ENCODE data around the gene DLAT. TPM values are rescaled to one million over a fixed set of nuclear protein-coding genes. Genes with fewer than 3 reads are reported as not detected.
"Not testable (repeated sequence)": the region's sequence is repeated elsewhere in the genome, so short reads cannot be mapped to it uniquely, and the experiment has no call there.

DLAT gene
- total RNA-seq, 1 donor from 2014 or later: 25.0 TPM

DNA sequence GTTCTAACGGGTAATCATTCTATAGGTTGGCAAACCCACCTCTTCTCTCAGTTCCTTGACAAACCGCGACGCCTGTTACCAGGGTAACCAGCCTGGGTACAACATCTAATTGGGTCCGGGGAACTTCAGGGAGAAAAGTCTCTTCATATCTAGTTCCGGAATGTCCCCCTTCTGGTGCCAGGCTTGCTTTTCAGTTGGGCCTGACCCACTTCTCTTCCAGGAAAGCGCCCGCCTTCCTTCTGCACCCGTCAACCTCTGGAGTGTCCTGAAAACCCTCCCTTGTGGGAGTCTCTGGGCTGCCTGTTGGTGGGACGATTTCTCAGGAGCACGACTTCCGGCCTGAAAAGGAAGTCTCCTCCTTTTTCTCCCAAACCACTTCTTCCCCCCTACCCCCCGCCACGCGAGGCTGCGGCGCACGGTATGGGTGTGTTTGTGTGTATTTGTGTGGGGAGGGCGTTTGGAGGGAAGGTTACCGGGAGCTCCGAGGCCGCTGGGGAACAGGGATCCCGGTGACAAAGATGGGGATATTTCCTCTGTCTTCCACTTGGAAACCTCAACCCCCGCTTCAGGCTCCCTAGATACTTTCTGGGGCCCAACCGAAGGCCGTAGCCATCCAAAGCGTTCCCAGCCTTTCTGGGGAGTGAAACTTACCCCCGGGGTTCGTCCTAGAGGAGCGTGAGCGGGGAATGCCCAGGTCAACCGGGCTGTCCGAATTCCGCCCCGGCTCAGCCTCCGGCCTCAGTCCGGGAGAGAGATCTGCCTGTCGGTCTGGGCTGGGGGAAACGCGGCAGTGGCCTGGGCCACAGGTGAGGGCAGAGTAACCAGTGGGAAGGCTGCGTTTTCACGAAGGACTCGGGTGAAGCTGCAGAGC lies 49.0 kb downstream of the DLAT start, which contains the start of the genes NKAPD1 and PIH1D2:
TSS of gene NKAPD1 (plus strand) at position 359 of the 871 bp plus-strand sequence. CDS start 1,276 bp downstream, outside the sequence.
TSS of gene PIH1D2 (minus strand) at position 77 of the 871 bp plus-strand sequence. CDS start 843 bp downstream, outside the sequence.
- peak; percentile 40 to 76 for DNase-seq (ENCODE audit: low spot score in 2 of 2, unreplicated experiment in 2 of 2)
- H3K27me3 Mint-ChIP-seq (ENCODE audit: low read depth): no peaks in the 10 kb centered on the region
- H3K27ac Mint-ChIP-seq: peak within 1 kb of the TSS; percentile 98

GRCh38 chr11:112082729-112083128 lies 57.5 kb downstream of the DLAT start:
- H3K4me1 Mint-ChIP-seq: peaks cover 26% of the 10 kb centered on the region
- no peaks in the 10 kb centered on the region for H3K27me3 Mint-ChIP-seq (ENCODE audit: low read depth)
- peaks cover 36% of the 10 kb centered on the region for H3K36me3 Mint-ChIP-seq
- DNase-seq (ENCODE audit: low spot score in 2 of 2, unreplicated experiment in 2 of 2): no peak
- no peaks in the 10 kb centered on the region for H3K9me3 Mint-ChIP-seq
- H3K4me3 Mint-ChIP-seq: no peak overlapping the region
- TF ChIP-seq CTCF (IDR thresholded peaks at IDR 0.05; ENCODE audit: unreplicated experiment): no peak
- H3K27ac Mint-ChIP-seq: no peak overlapping the region

More for the DNA sequence above, 49.0 kb downstream of the DLAT start, which contains the start of the genes NKAPD1 and PIH1D2:
- no peaks in the 10 kb centered on the region for H3K9me3 Mint-ChIP-seq
- peaks cover 14% of the 10 kb centered on the region for H3K36me3 Mint-ChIP-seq
- H3K4me1 Mint-ChIP-seq: peaks cover 19% of the 10 kb centered on the region
- H3K4me3 Mint-ChIP-seq: peak within 1 kb of the TSS; percentile 98
- TF ChIP-seq CTCF (IDR thresholded peaks at IDR 0.05; ENCODE audit: unreplicated experiment): no peak

DNA sequence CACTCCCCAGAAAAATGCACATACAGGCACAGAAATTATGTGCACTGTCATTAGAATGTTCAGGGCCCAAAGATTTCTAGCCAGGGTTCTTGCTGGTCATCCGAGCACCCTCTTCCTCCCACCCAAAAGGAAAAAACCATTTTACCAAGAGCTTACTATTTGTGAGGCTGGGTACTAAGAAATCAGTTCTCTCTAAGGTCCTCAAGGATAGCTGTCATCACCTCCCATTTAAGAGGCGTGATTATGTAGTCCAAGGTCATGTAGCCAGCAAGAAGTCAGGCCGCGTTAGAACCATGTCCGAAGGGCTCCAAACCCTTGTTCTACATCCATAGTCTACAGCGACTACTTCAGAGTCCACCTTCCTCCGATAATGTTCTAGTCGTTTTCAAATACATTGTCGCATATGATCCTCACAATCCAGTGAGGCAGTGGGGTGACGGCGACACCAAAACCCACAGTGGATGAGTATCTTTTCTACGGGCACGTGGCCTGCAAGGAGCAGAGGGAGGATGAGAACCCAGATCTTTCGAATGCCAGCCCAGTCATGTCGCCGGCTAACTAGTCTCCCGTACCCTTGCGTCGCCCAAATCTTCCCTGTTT lies 60.7 kb downstream of the DLAT start:
- Mint-ChIP-seq H3K4me1 (peaks cover 42% of the 10 kb centered on the region), H3K36me3 (peaks cover 36% of the 10 kb centered on the region), H3K27ac (peak overlapping the region; percentile 97), H3K4me3 (peak overlapping the region; percentile 100), H3K27me3 (ENCODE audit: low read depth) (no peaks in the 10 kb centered on the region), H3K9me3 (no peaks in the 10 kb centered on the region)
- DNase-seq (ENCODE audit: low spot score in 2 of 2, unreplicated experiment in 2 of 2): no peak
- TF ChIP-seq CTCF (IDR thresholded peaks at IDR 0.05; ENCODE audit: unreplicated experiment): no peak

GRCh38 chr11:112086422-112087191 lies 61.4 kb downstream of the DLAT start, which contains the start of the genes SDHD and TIMM8B:
TSS of gene SDHD (plus strand) at chr11:112086873. CDS start at chr11:112086908, 35 bp downstream.
TSS of gene TIMM8B (minus strand) at chr11:112086756. CDS start at chr11:112086723, 33 bp downstream.
- H3K36me3 Mint-ChIP-seq: peaks cover 41% of the 10 kb centered on the region
- no peaks in the 10 kb centered on the region for H3K27me3 Mint-ChIP-seq (ENCODE audit: low read depth)
- H3K9me3 Mint-ChIP-seq: no peaks in the 10 kb centered on the region
- H3K27ac Mint-ChIP-seq: peak within 1 kb of the TSS; percentile 97
- H3K4me3 Mint-ChIP-seq: peak within 1 kb of the TSS; percentile 100
- no peak for TF ChIP-seq CTCF (IDR thresholded peaks at IDR 0.05; ENCODE audit: unreplicated experiment)
- peaks cover 42% of the 10 kb centered on the region for H3K4me1 Mint-ChIP-seq
- peak; percentile 91 to 96 for DNase-seq (ENCODE audit: low spot score in 2 of 2, unreplicated experiment in 2 of 2)

- no peak for DNase-seq (ENCODE audit: low spot score in 2 of 2, unreplicated experiment in 2 of 2)
- H3K27ac Mint-ChIP-seq: peak overlapping the region; percentile 97
- peaks cover 44% of the 10 kb centered on the region for H3K36me3 Mint-ChIP-seq
- TF ChIP-seq CTCF (IDR thresholded peaks at IDR 0.05; ENCODE audit: unreplicated experiment): no peak
- peaks cover 42% of the 10 kb centered on the region for H3K4me1 Mint-ChIP-seq
- H3K27me3 Mint-ChIP-seq (ENCODE audit: low read depth): no peaks in the 10 kb centered on the region
- H3K4me3 Mint-ChIP-seq: peak overlapping the region; percentile 100
- no peaks in the 10 kb centered on the region for H3K9me3 Mint-ChIP-seq
Observed at GRCh38 chr11:112087212-112087611, 62.0 kb downstream of the DLAT start.

DNA sequence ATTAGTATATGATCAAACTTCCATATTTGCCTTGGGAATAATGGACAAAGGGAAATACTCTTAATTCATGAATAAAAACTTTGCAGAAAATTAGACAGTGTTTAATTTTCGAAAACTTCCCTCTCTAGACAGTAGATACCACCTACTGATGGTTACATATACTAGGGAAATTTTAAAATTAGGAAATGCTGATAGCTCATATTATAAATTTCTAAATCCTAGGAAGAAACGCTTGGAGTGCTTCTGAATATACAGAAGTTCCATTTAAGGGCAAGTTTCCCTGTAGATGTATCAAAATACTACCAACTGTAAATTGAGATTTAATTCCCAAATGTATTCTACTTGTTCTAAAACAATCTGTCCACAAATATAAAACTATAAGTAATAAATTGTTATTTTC lies 70.1 kb downstream of the DLAT start:
- H3K4me3 Mint-ChIP-seq; H3K27me3 Mint-ChIP-seq (ENCODE audit: low read depth); DNase-seq (ENCODE audit: low spot score in 2 of 2, unreplicated experiment in 2 of 2); H3K27ac Mint-ChIP-seq; H3K4me1 Mint-ChIP-seq; H3K9me3 Mint-ChIP-seq: not testable (repeated sequence)
- peaks cover 36% of the 10 kb centered on the region for H3K36me3 Mint-ChIP-seq

All from mesothelial cell of epicardium (in vitro differentiated cells).